HEK293 (cell line): Measurements from ENCODE around the gene KYAT1.

Source experiments
- CTCF ChIA-PET: fragments of 350-600 bp; formaldehyde crosslinking; extraction: SDS; loops from one replicate; lab custom pipeline; 2021; ENCODE audit warnings: antibody characterized with exemption; lab: Yijun Ruan, JAX
- POLR2A ChIA-PET: fragments of 300-600 bp; formaldehyde crosslinking; extraction: SDS; loops from one replicate; lab custom pipeline; 2020; ENCODE audit warnings: antibody characterized with exemption, inconsistent platforms; lab: Yijun Ruan, JAX
- H3K27ac ChIP-seq: fragments of 200-500 bp; sonication (Bioruptor generic); 2 replicates; pipeline ENCODE4 v1.5.1; 2014; ENCODE audit warnings: low read depth, low read length, control low read depth, inconsistent platforms; ENCODE audit errors: extremely low read depth
- H3K36me3 ChIP-seq, 2 experiments: fragments of 200-500 bp in 1 of 2; sonication (Bioruptor generic) in 1 of 2; 1 replicate in 1 of 2; 2 replicates in 1 of 2; pipeline ENCODE4 v1.5.1; 2014 to 2017; ENCODE audit warnings: inconsistent platforms in 2 of 2, low read length in 2 of 2; ENCODE audit not compliant: control insufficient read depth in 2 of 2, insufficient read depth in 1 of 2
- H3K4me1 ChIP-seq: fragments of 200-500 bp; sonication (Bioruptor generic); 2 replicates; pipeline ENCODE4 v1.5.1; 2014; ENCODE audit warnings: mild to moderate bottlenecking, low read length, inconsistent platforms; ENCODE audit not compliant: control insufficient read depth, insufficient read depth
- H3K4me3 ChIP-seq: 2 replicates; pipeline ENCODE4 v1.5.1; 2011; ENCODE audit warnings: low read depth, mild to moderate bottlenecking, control low read depth, low read length, moderate library complexity
- H3K9me3 ChIP-seq: fragments of 200-500 bp; sonication (Bioruptor generic); 2 replicates; pipeline ENCODE4 v1.5.1; 2014; ENCODE audit warnings: low read depth, low read length, inconsistent platforms; ENCODE audit not compliant: control insufficient read depth, insufficient read depth
- ZBTB1 ChIP-seq: fragments of 450-650 bp; formaldehyde crosslinking; IDR thresholded peaks from 2 replicates; pipeline ENCODE4 v1.5.1; 2016; ENCODE audit warnings: missing biosample characterization, missing genetic modification characterization
- ZNF148 ChIP-seq: fragments of 450-650 bp; formaldehyde crosslinking; IDR thresholded peaks from 2 replicates; pipeline ENCODE4 v1.5.0; 2017; ENCODE audit warnings: missing biosample characterization, missing genetic modification characterization, borderline replicate concordance
- ZNF24 ChIP-seq: fragments of 450-650 bp; formaldehyde crosslinking; IDR thresholded peaks from 2 replicates; pipeline ENCODE4 v1.5.1; 2016; ENCODE audit warnings: missing biosample characterization, missing genetic modification characterization
- ZNF248 ChIP-seq: fragments of 450-650 bp; formaldehyde crosslinking; IDR thresholded peaks from 2 replicates; pipeline ENCODE4 v1.5.1; 2017; ENCODE audit warnings: missing biosample characterization, missing genetic modification characterization
- ZNF335 ChIP-seq: fragments of 450-650 bp; formaldehyde crosslinking; conservative IDR thresholded peaks from 2 replicates; pipeline ENCODE4 v1.5.1; 2016; ENCODE audit warnings: missing biosample characterization, missing genetic modification characterization
- ZNF350 ChIP-seq: fragments of 450-650 bp; formaldehyde crosslinking; IDR thresholded peaks from 2 replicates; pipeline ENCODE4 v1.5.0; 2017; ENCODE audit warnings: missing biosample characterization, mild to moderate bottlenecking, missing genetic modification characterization
- ZNF473 ChIP-seq: fragments of 450-650 bp; formaldehyde crosslinking; IDR thresholded peaks from 2 replicates; pipeline ENCODE4 v1.5.1; 2017; ENCODE audit warnings: missing biosample characterization, missing genetic modification characterization
- ZNF626 ChIP-seq: fragments of 450-650 bp; sonication (Bioruptor Pico); formaldehyde crosslinking; IDR thresholded peaks from 2 replicates; pipeline ENCODE4 v1.5.1; 2018; ENCODE audit warnings: missing biosample characterization, missing genetic modification characterization, inconsistent platforms
- ZNF76 ChIP-seq: fragments of 450-650 bp; formaldehyde crosslinking; IDR thresholded peaks from 2 replicates; pipeline ENCODE4; 2016; ENCODE audit warnings: low read depth, missing biosample characterization, missing genetic modification characterization, borderline replicate concordance
- ZNF777 ChIP-seq: fragments of 450-650 bp; formaldehyde crosslinking; IDR thresholded peaks from 2 replicates; pipeline ENCODE4 v1.5.1; 2017; ENCODE audit warnings: missing biosample characterization, missing genetic modification characterization, borderline replicate concordance
- ZXDB ChIP-seq: fragments of 450-650 bp; formaldehyde crosslinking; IDR thresholded peaks from 2 replicates; pipeline ENCODE4 v1.5.1; 2016; ENCODE audit warnings: missing biosample characterization, missing genetic modification characterization
- TF ChIP-seq, protein P1 (sequence below): fragments of 450-650 bp; formaldehyde crosslinking; IDR thresholded peaks from 2 replicates; pipeline ENCODE4 v1.5.1; 2016; ENCODE audit warnings: missing biosample characterization, missing genetic modification characterization
- TF ChIP-seq, protein P2 (sequence below): fragments of 450-650 bp; formaldehyde crosslinking; IDR thresholded peaks from 2 replicates; pipeline ENCODE4 v1.5.1; 2016; ENCODE audit warnings: missing biosample characterization, missing genetic modification characterization, low read depth

The KYAT1 gene

GRCh38 chr9:128788445-128788844, 93.3 kb downstream of the KYAT1 start:
- ChIA-PET POLR2A (interaction anchor here (0.6 to 2.0 kb wide), 5 partner anchors 17 to 133 kb away, joined by 3 to 10 read pairs (median 3); partner anchors contain the start of genes ENDOG and PKN3), CTCF (interaction anchor here (0.6 to 1.2 kb wide), 6 partner anchors 16 to 1468 kb away, joined by 3 to 7 read pairs (median 4); partner anchors contain the start of genes ENDOG and ZER1)
- peak overlapping the region; percentile 74; the same call in 1 of the 2 replicates for H3K4me3 ChIP-seq
- H3K27ac ChIP-seq: no peak overlapping the region
- no peaks in the 10 kb centered on the region for H3K9me3 ChIP-seq
- no peaks in the 10 kb centered on the region for H3K4me1 ChIP-seq
- TF ChIP-seq ZNF248 (tag by site-specific recombination) (no peak), ZNF473 (tag by site-specific recombination) (no peak), ZBTB1 (tag by site-specific recombination) (no peak), ZXDB (no peak), ZNF335 (tag by site-specific recombination) (no peak; the same call in 1 of the 2 replicates), ZNF76 (tag by site-specific recombination) (no peak)
- TF ChIP-seq, protein P1, sequence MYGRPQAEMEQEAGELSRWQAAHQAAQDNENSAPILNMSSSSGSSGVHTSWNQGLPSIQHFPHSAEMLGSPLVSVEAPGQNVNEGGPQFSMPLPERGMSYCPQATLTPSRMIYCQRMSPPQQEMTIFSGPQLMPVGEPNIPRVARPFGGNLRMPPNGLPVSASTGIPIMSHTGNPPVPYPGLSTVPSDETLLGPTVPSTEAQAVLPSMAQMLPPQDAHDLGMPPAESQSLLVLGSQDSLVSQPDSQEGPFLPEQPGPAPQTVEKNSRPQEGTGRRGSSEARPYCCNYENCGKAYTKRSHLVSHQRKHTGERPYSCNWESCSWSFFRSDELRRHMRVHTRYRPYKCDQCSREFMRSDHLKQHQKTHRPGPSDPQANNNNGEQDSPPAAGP (tag by site-specific recombination): no peak
- peaks cover 4 to 45% of the 10 kb centered on the region in 2 experiments for H3K36me3 ChIP-seq

- TF ChIP-seq ZNF24: no peak
- TF ChIP-seq ZBTB1 (tag by site-specific recombination): no peak
- TF ChIP-seq ZNF148 (tag by site-specific recombination): no peak
- TF ChIP-seq, protein P1 (tag by site-specific recombination): no peak
- 0 out of 2 replicates have a peak, but pooled peaks have one; percentile 11 for TF ChIP-seq ZNF335 (tag by site-specific recombination)
- TF ChIP-seq ZNF626 (tag by site-specific recombination): no peak
- TF ChIP-seq, protein P2, sequence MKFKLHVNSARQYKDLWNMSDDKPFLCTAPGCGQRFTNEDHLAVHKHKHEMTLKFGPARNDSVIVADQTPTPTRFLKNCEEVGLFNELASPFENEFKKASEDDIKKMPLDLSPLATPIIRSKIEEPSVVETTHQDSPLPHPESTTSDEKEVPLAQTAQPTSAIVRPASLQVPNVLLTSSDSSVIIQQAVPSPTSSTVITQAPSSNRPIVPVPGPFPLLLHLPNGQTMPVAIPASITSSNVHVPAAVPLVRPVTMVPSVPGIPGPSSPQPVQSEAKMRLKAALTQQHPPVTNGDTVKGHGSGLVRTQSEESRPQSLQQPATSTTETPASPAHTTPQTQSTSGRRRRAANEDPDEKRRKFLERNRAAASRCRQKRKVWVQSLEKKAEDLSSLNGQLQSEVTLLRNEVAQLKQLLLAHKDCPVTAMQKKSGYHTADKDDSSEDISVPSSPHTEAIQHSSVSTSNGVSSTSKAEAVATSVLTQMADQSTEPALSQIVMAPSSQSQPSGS: no peak
- TF ChIP-seq ZNF777: no peak
- TF ChIP-seq ZNF350 (tag by site-specific recombination): no peak
- ChIA-PET POLR2A (interaction anchor here (0.8 to 2.0 kb wide), 3 partner anchors 30 to 63 kb away, joined by 3 to 10 read pairs (median 3); partner anchors contain the start of genes ENDOG and ZDHHC12), CTCF (interaction anchor here (0.7 to 1.2 kb wide), 4 partner anchors 17 to 1467 kb away, joined by 3 to 7 read pairs (median 4); partner anchors contain the start of gene ENDOG)
- Histone ChIP-seq H3K36me3 (peaks cover 4 to 37% of the 10 kb centered on the region in 2 experiments), H3K27ac (peak overlapping the region; percentile 66; the same call in 1 of the 2 replicates), H3K4me1 (no peaks in the 10 kb centered on the region), H3K4me3 (peak overlapping the region; percentile 74), H3K9me3 (no peaks in the 10 kb centered on the region)
Observed at GRCh38 chr9:128787659-128788058, 94.1 kb downstream of the KYAT1 start.
